ENCODE data around the gene ST3GAL2.
A peak's percentile ranks its signal among the peaks of the same experiment; 100 is the strongest.

Gene ST3GAL2

DNA sequence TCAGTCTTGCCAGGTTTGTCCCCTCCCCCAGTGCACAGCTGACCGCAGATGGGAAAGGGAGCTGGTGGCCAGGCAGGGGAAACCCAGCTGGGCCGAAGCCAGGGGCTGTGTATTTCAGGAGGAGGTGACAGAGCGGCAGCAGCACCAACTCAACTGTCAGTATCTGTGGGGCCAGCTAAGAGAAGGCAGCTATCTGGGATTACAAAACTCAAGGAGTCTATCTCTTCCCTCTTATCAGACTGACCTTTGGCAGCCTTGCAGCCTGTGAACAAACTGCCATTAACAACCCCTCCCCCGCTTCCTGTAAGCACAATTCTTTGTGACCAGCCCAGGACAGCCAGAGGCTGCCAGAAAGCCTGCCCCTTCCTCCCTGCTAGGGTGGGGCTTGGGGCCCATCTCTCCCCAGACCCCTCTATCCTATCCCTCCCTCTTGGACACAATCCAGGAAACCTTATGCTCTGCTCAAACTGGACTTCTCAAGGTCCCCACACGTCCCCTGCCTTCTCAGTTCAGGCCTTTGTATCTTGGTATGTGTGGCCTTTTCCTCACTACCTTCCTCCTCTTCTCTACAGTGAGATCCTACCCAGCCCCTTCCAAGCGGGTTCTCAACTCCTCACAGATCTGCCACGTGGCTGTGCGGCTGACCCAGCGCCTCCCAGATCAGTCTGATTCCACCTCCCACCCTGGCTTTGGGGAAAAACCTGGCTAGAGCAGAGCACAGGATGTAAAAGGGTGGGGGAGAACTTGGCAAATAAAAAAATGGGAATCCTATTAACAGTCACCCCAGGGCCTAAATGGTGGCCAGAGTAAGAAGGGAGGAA is 10.5 kb downstream of the ST3GAL2 start:
- no peak for TF ChIP-seq CTCF (conservative IDR thresholded peaks at IDR 0.05; ENCODE audit: low read length)
- peak; percentile 95 for DNase-seq (ENCODE audit: low read depth)
- H3K4me3 ChIP-seq (ENCODE audit: low read length): no peak overlapping the region

- no peak for TF ChIP-seq CTCF (conservative IDR thresholded peaks at IDR 0.05; ENCODE audit: low read length)
- DNase-seq (ENCODE audit: low read depth): no peak
- H3K4me3 ChIP-seq (ENCODE audit: low read length): no peak overlapping the region
Measured at GRCh38 chr16:70427786-70428177, 11.1 kb downstream of the ST3GAL2 start.

GRCh38 chr16:70422543-70422942 is 16.4 kb downstream of the ST3GAL2 start:
- DNase-seq (ENCODE audit: low read depth): no peak
- TF ChIP-seq CTCF (conservative IDR thresholded peaks at IDR 0.05; ENCODE audit: low read length): no peak

GRCh38 chr16:70421473-70422311 is 17.2 kb downstream of the ST3GAL2 start:
- no peak overlapping the region for H3K4me3 ChIP-seq (ENCODE audit: low read length)
- no peak for DNase-seq (ENCODE audit: low read depth)
- no peak for TF ChIP-seq CTCF (conservative IDR thresholded peaks at IDR 0.05; ENCODE audit: low read length)

More at GRCh38 chr16:70422543-70422942, 16.4 kb downstream of the ST3GAL2 start:
- H3K4me3 ChIP-seq (ENCODE audit: low read length): no peak overlapping the region

DNA sequence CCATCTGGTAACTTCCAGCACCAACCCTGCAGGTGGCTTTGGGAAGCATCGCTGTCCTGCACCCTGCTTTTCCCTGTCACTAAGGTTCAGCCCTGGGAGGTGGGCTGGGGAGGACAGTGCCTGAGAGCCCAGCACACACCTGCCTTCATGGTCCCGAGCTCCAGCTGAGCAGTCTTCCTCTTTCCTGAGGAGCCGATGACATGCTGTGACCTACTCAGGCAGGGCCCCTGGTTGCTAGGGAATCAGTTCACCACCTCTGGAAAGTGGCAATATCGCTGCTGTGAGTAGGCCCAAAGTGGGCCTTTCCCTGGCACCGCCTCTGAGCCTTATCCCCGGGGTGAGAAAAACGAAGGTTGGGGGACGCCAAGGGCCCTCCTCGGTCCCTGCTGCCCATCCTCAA is 17.9 kb downstream of the ST3GAL2 start:
- no peak overlapping the region for H3K4me3 ChIP-seq (ENCODE audit: low read length)
- no peak for TF ChIP-seq CTCF (conservative IDR thresholded peaks at IDR 0.05; ENCODE audit: low read length)
- no peak for DNase-seq (ENCODE audit: low read depth)

DNA sequence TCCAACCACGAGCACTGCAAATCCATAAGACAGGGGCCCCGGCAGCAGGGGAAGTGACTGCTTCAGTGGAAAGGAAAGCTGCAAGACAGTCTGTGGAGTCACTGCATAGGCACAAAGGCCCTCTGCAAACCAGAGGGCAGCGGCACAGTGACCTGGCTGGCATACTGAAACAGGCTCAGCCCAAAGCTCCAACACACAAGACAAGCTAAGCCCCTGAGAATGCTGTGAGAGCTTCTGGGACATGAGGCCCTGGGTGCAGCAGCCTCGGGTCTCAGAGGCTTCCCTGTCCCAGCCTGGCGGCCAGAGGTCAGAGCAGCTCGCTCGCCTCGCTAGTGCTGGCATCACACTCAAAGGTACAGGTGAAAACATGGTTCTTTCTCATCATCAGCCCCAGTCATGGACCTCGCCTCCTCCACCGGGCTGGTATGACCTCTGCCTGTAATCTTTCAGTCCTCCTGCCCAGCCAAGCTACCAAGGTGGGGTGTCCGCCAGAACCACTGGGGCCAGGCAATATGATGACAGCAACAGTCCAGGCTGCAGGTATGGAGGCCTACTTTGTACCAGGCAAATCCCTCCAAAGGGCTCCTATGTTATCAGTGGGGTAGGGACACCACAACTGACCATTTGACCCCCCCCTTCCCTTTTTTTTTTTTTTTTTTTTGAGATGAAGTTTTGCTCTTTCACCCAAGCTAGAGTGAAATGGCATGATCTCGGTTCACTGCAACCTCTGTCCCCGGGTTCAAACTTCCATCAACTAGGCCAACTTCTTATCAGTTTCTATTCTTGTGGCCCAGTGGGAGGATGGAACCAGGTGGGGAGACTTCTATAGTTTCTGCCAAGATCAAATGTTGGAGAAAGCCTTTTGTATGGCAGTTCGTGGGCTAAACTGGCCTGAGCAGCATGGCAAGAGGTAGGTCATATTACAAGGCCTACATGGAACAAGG is 19.2 kb downstream of the ST3GAL2 start:
- no peak for TF ChIP-seq CTCF (conservative IDR thresholded peaks at IDR 0.05; ENCODE audit: low read length)
- no peak for DNase-seq (ENCODE audit: low read depth)
- no peak overlapping the region for H3K4me3 ChIP-seq (ENCODE audit: low read length)

All from AG10803 (cell line).